GM18870 (cell line): ENCODE results near the gene LPCAT3.

Source experiments
- ATAC-seq: cut with Tn5 transposase; IDR thresholded peaks from one replicate; pipeline ENCODE4 v1.9.1; 2021; ENCODE audit warnings: moderate library complexity; ENCODE audit not compliant: unreplicated experiment

The LPCAT3 gene

GRCh38 chr12:6965026-6965661 is 53.1 kb downstream of the LPCAT3 start:
- peak; percentile 32 for ATAC-seq

GRCh38 chr12:6964605-6965025 is 53.7 kb downstream of the LPCAT3 start:
- ATAC-seq: no peak

- ATAC-seq: no peak
Observed at GRCh38 chr12:6963791-6964413, 54.4 kb downstream of the LPCAT3 start.

GRCh38 chr12:6963016-6963731 is 55.1 kb downstream of the LPCAT3 start:
- no peak for ATAC-seq

- no peak for ATAC-seq
Observed at GRCh38 chr12:6962285-6963015, 55.8 kb downstream of the LPCAT3 start.

GRCh38 chr12:6961695-6962284 is 56.5 kb downstream of the LPCAT3 start:
- ATAC-seq: no peak

- ATAC-seq: no peak
Observed at GRCh38 chr12:6961278-6961694, 57.0 kb downstream of the LPCAT3 start.

GRCh38 chr12:6960593-6961277 is 57.5 kb downstream of the LPCAT3 start:
- no peak for ATAC-seq

GRCh38 chr12:6959805-6960592 is 58.3 kb downstream of the LPCAT3 start:
- ATAC-seq: no peak

GRCh38 chr12:6959058-6959804 is 59.0 kb downstream of the LPCAT3 start:
- peak; percentile 46 for ATAC-seq

GRCh38 chr12:6958609-6959057 is 59.6 kb downstream of the LPCAT3 start:
- ATAC-seq: peak; percentile 3

GRCh38 chr12:6957741-6958608 is 60.3 kb downstream of the LPCAT3 start:
- no peak for ATAC-seq

- no peak for ATAC-seq
Observed at GRCh38 chr12:6957151-6957701, 61.0 kb downstream of the LPCAT3 start.

GRCh38 chr12:6956021-6956727 is 62.1 kb downstream of the LPCAT3 start:
- ATAC-seq: no peak

- ATAC-seq: no peak
Observed at GRCh38 chr12:6955108-6956020, 62.9 kb downstream of the LPCAT3 start.
